Measurements from ENCODE around the gene ITGBL1.

The ITGBL1 gene

DNA sequence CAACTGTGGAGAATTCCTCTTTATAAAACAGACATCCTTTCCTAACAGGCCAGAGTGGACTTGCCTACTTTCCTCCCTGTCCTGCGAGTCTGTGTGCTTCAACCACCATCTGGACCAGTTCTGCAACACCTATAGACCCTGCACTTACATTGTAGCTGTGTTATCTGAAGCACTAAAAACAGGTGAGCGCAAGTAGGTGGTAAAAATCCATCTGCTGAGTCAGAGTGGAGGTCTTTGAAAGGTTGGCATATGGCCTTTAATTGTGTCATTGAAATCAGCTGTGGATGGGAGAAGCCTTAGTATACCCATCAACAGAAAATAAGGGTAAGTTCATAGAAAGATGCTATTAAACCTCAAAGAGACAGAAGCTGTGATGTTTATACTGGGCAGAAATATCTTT, 28.6 kb upstream of the ITGBL1 start:
- H3K4me2 ChIP-seq (ENCODE audit: low read depth, low read length, poor library complexity, severe bottlenecking) = no peak overlapping the region
- H3K9me2 ChIP-seq (replicated peaks; ENCODE audit: low read depth, low read length) = no peaks in the 10 kb centered on the region
- TF ChIP-seq EZH2phosphoT487 (IDR thresholded peaks at IDR 0.05; ENCODE audit: borderline replicate concordance) = no peak
- TF ChIP-seq, protein P1, sequence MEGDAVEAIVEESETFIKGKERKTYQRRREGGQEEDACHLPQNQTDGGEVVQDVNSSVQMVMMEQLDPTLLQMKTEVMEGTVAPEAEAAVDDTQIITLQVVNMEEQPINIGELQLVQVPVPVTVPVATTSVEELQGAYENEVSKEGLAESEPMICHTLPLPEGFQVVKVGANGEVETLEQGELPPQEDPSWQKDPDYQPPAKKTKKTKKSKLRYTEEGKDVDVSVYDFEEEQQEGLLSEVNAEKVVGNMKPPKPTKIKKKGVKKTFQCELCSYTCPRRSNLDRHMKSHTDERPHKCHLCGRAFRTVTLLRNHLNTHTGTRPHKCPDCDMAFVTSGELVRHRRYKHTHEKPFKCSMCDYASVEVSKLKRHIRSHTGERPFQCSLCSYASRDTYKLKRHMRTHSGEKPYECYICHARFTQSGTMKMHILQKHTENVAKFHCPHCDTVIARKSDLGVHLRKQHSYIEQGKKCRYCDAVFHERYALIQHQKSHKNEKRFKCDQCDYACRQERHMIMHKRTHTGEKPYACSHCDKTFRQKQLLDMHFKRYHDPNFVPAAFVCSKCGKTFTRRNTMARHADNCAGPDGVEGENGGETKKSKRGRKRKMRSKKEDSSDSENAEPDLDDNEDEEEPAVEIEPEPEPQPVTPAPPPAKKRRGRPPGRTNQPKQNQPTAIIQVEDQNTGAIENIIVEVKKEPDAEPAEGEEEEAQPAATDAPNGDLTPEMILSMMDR (conservative IDR thresholded peaks at IDR 0.05; ENCODE audit: low read length) = no peak

DNA sequence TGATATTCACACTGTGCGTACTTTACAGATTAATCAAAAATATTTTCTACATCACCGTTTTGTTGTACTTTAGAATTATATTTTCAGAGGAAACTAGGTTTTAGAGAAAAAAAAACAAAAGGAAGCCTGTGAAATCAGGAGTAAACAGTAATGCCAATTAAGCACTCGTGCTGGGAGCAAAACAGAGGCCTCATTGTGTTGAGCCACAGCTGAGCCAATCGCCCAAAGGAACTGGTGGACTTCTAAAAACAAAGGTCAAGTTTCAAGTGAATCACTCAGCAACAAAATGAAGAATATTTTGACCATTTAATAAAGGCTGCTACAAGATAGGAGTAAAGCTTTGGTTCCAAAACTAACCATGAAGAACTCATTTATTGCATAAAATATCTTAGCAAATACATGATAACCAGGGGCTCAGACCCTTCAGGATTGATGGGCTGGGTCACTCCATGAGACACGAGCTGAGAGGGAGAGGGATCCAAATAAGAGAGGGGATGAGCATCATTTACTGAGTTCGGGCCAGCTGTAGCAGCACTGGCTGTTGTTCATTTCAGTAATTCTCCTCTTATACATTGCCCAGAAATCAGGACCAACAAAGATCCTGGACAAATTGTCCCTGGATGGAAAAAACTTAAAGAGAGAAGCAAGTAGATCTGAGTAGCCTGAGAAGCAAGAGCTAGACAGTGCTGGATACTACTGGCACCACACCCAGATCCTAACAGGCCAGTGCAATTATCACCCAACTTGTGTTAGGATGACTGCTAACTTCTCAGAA, 27.9 kb upstream of the ITGBL1 start:
- H3F3A ChIP-seq (ENCODE audit: low read depth) = no peaks in the 10 kb centered on the region
- H3K4me1 ChIP-seq (ENCODE audit: insufficient read depth, low read length, poor library complexity, severe bottlenecking) = no peaks in the 10 kb centered on the region
- H3K4me3 ChIP-seq (ENCODE audit: low read length, poor library complexity, severe bottlenecking) = no peak overlapping the region
- TF ChIP-seq, protein P1 (conservative IDR thresholded peaks at IDR 0.05; ENCODE audit: low read length) = no peak
- TF ChIP-seq EZH2phosphoT487 (IDR thresholded peaks at IDR 0.05; ENCODE audit: borderline replicate concordance) = no peak
- H3K9me2 ChIP-seq (replicated peaks; ENCODE audit: low read depth, low read length) = no peaks in the 10 kb centered on the region
- H3K36me3 ChIP-seq (ENCODE audit: insufficient read depth, low read length) = no peaks in the 10 kb centered on the region
- no peaks in the 10 kb centered on the region for H3K9me3 ChIP-seq (ENCODE audit: insufficient read depth, low read depth, low read length)
- H3K4me2 ChIP-seq (ENCODE audit: low read depth, low read length, poor library complexity, severe bottlenecking) = no peak overlapping the region
- no peaks in the 10 kb centered on the region for H3K27me3 ChIP-seq (ENCODE audit: insufficient read depth, low read length, poor library complexity, severe bottlenecking)
- no peaks in the 10 kb centered on the region for H4K20me1 ChIP-seq (ENCODE audit: insufficient read depth, low read length, poor library complexity, severe bottlenecking)
- no peak overlapping the region for H3K9ac ChIP-seq (ENCODE audit: low read depth, low read length, poor library complexity, severe bottlenecking)
- H3K79me2 ChIP-seq (ENCODE audit: insufficient read depth, low read length) = no peaks in the 10 kb centered on the region
- no peak overlapping the region for H2AFZ ChIP-seq (ENCODE audit: low read length)

More for the DNA sequence above, 28.6 kb upstream of the ITGBL1 start:
- Histone ChIP-seq H3K36me3 (ENCODE audit: insufficient read depth, low read length) (no peaks in the 10 kb centered on the region), H3K4me1 (ENCODE audit: insufficient read depth, low read length, poor library complexity, severe bottlenecking) (no peaks in the 10 kb centered on the region), H2AFZ (ENCODE audit: low read length) (no peak overlapping the region), H4K20me1 (ENCODE audit: insufficient read depth, low read length, poor library complexity, severe bottlenecking) (no peaks in the 10 kb centered on the region), H3K79me2 (ENCODE audit: insufficient read depth, low read length) (no peaks in the 10 kb centered on the region), H3K9me3 (ENCODE audit: insufficient read depth, low read depth, low read length) (no peaks in the 10 kb centered on the region), H3K4me3 (ENCODE audit: low read length, poor library complexity, severe bottlenecking) (no peak overlapping the region), H3F3A (ENCODE audit: low read depth) (no peaks in the 10 kb centered on the region), H3K9ac (ENCODE audit: low read depth, low read length, poor library complexity, severe bottlenecking) (no peak overlapping the region), H3K27me3 (ENCODE audit: insufficient read depth, low read length, poor library complexity, severe bottlenecking) (no peaks in the 10 kb centered on the region)

DNA sequence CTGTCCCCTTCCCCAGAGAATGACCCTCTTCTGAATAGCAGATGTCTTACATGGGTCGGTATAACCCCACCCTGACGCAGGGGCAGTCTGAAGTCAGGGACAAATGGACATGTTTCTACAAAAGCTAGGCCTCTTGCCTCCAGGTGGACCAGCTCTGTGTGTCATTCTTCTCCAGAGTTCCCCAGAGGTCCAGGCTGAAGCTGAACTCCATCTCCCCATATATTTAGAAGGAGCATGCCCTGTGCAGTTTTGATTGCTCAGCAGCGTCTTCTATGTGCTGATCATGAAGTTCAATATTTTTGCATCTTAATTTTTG, 27.4 kb upstream of the ITGBL1 start:
- Histone ChIP-seq H3K9ac (ENCODE audit: low read depth, low read length, poor library complexity, severe bottlenecking) (no peak overlapping the region), H3K9me2 (replicated peaks; ENCODE audit: low read depth, low read length) (no peaks in the 10 kb centered on the region), H3K4me2 (ENCODE audit: low read depth, low read length, poor library complexity, severe bottlenecking) (no peak overlapping the region), H3K4me1 (ENCODE audit: insufficient read depth, low read length, poor library complexity, severe bottlenecking) (no peaks in the 10 kb centered on the region), H3K36me3 (ENCODE audit: insufficient read depth, low read length) (no peaks in the 10 kb centered on the region), H3K79me2 (ENCODE audit: insufficient read depth, low read length) (no peaks in the 10 kb centered on the region), H3F3A (ENCODE audit: low read depth) (no peaks in the 10 kb centered on the region), H3K27me3 (ENCODE audit: insufficient read depth, low read length, poor library complexity, severe bottlenecking) (no peaks in the 10 kb centered on the region), H4K20me1 (ENCODE audit: insufficient read depth, low read length, poor library complexity, severe bottlenecking) (no peaks in the 10 kb centered on the region), H2AFZ (ENCODE audit: low read length) (no peak overlapping the region), H3K4me3 (ENCODE audit: low read length, poor library complexity, severe bottlenecking) (no peak overlapping the region), H3K9me3 (ENCODE audit: insufficient read depth, low read depth, low read length) (no peaks in the 10 kb centered on the region)
- TF ChIP-seq, protein P1 (conservative IDR thresholded peaks at IDR 0.05; ENCODE audit: low read length) = no peak
- TF ChIP-seq EZH2phosphoT487 (IDR thresholded peaks at IDR 0.05; ENCODE audit: borderline replicate concordance) = no peak

Data from Loucy (cell line).